GM10847 (cell line): ENCODE data around the gene SACS.

Experiments used
- POLR2A ChIP-seq: IDR thresholded peaks from 2 replicates; pipeline ENCODE4 v1.6.1; 2011; ENCODE audit not compliant: insufficient read length; ENCODE audit errors: extremely low read depth

SACS gene

GRCh38 chr13:23434491-23434890 lies 989 bp upstream of the SACS start:
- TF ChIP-seq POLR2A, result no peak

- TF ChIP-seq POLR2A, result no peak
These were observed 876 bp downstream of the SACS start for GRCh38 chr13:23432626-23433025.

- no peak for TF ChIP-seq POLR2A
These were observed 2.8 kb downstream of the SACS start for GRCh38 chr13:23430664-23431063.

GRCh38 chr13:23427881-23428528 lies 5.5 kb downstream of the SACS start:
- no peak for TF ChIP-seq POLR2A

GRCh38 chr13:23427342-23427843 lies 6.1 kb downstream of the SACS start:
- TF ChIP-seq POLR2A, result no peak

- TF ChIP-seq POLR2A, result no peak
These were observed 11.9 kb downstream of the SACS start for GRCh38 chr13:23421596-23421995.

DNA sequence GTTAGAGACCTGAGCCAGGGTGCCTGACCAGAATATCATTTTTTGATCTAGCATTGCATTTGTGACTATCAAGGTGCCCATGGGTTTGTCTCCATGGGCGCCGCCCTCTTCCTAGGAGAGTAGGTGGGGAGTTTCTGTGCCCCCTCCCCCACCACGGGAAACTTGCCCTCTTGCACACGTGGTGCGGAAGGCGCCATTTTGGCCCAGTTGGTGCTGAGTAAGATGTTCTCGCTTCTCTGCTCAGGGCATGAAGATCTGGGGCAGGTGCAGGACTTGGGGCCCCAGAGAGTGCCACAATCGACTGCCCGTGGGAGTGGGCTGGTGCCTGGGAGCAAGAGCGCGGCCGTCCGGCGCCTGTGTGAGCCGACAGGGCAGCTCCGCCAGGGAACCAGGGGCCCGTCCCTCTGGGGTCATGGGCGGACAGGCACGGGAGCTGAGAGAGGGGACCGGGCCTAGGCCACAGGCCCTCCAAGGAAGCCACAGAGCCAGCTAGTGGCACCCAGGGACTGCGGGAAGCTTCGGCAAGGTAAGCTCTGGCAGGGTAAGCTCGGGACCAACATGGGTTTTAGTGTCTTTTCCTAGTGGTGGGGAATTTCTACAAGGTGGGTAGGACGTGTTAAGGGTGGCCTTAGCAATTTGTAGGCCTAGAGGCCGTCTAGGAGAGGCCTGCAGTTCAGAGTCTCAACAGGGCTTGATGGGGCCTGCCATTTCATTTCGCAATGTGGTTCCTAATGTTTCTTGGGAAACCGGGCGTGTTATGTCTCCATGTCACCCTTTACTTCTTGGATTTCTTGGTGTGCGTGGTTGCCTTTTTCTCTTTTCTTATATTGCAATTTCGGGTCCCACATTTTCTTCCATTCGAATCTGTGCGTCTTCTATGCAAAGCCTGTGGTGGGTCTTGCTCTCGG lies 14.5 kb downstream of the SACS start:
- no peak for TF ChIP-seq POLR2A

DNA sequence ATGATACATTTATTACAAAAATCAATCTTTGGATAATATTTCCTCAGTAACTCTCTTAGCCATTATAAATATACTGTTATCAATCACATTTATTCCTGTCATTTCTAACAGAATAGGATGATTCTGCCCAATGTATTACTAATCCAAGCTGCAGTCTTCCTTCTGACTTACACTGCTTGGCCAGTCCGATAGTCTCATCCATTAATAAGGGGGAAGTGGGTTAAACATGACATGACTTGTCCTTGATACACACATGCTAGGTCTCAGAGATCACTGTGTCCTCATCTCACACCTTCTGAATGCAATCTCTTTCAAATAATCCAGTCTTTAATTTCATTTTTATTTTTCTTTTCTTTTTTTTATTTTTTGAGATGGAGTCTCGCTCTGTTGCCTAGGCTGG lies 18.8 kb downstream of the SACS start:
- no peak for TF ChIP-seq POLR2A

GRCh38 chr13:23411706-23412105 lies 21.8 kb downstream of the SACS start:
- no peak for TF ChIP-seq POLR2A

DNA sequence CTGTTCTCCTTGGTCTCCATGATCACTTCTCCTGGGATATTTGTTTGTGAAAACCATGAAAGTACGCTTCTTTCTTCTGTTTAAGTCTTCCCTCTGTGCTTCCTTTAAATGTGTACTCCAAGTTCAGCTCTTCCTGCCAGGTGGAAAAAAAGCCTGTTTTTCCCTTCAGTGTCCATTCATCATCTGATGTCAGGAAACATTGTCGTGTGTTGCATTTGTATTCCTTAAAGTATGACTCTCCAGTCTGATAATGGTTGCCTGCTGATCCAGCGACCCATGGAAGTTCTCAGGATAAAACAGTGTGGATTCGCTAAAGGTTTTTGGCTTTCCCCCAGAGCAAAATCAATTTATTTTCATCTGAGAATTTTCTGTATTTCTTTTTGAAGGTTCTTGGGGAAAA lies 22.3 kb downstream of the SACS start:
- no peak for TF ChIP-seq POLR2A

- TF ChIP-seq POLR2A, result no peak
These were observed 25.5 kb downstream of the SACS start for GRCh38 chr13:23408026-23408425.

- TF ChIP-seq POLR2A, result no peak
These were observed 34.2 kb downstream of the SACS start for GRCh38 chr13:23399347-23399746.

- no peak for TF ChIP-seq POLR2A
These were observed 38.7 kb downstream of the SACS start for GRCh38 chr13:23394821-23395220.

- TF ChIP-seq POLR2A, result no peak
These were observed 40.4 kb downstream of the SACS start for GRCh38 chr13:23392925-23393645.

DNA sequence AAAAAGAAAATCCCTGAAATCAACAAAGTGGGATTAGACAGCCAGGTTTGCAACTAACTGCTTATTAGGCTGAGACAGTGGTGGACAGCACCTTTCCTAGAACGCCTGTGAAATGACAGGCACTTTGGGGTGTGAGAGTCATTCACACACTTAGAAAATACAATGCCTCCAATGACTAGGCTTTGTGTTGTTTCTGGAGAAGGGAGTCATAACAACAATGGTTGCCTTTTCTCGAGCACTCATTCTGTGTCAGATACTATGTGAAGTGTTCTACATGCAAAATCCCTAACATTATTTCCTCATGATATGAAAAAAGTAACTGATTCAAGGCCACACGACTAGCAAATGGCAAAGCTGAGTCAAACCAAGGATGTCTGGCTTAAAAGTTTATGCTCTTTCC lies 41.2 kb downstream of the SACS start:
- TF ChIP-seq POLR2A, result no peak

- TF ChIP-seq POLR2A, result no peak
These were observed 41.8 kb downstream of the SACS start for GRCh38 chr13:23391752-23392151.
